Testis (tissue), 2 donors: ENCODE results near the gene CCDC60.

Experiments used
- CTCF ChIP-seq, 3 experiments: fragments of 450-650 bp in 2 of 3; fragments of 200-600 bp in 1 of 3; sonication (generic) in 1 of 3; IDR thresholded peaks; one replicate each; pipeline ENCODE4 v1.5.1; 2016 to 2019; ENCODE audit warnings: antibody characterized with exemption in 3 of 3, mild to moderate bottlenecking in 2 of 3, moderate library complexity in 1 of 3
- POLR2A ChIP-seq: fragments of 450-650 bp; IDR thresholded peaks from one replicate; pipeline ENCODE4 v1.6.1; 2017; ENCODE audit warnings: antibody characterized with exemption, mild to moderate bottlenecking, moderate library complexity

GRCh38 chr12:119432949-119433348, 98.4 kb downstream of the CCDC60 start:
- TF ChIP-seq POLR2A (no peak), CTCF (IDR thresholded peaks at IDR 0.05) (no peak)
